HG03460 (cell line): ENCODE measurements around the gene USH2A.
A peak's percentile ranks its signal among the peaks of the same experiment; 100 is the strongest.

Experiments used
- ATAC-seq: cut with Tn5 transposase; IDR thresholded peaks from one replicate; pipeline ENCODE4 v1.9.1; 2021; ENCODE audit not compliant: unreplicated experiment

USH2A gene

GRCh38 chr1:215739025-215739424 is 684.2 kb downstream of the USH2A start:
- ATAC-seq, result no peak

- ATAC-seq, result no peak
Observed at GRCh38 chr1:215731699-215732098, 691.5 kb downstream of the USH2A start.

GRCh38 chr1:215730600-215730999 is 692.6 kb downstream of the USH2A start:
- ATAC-seq, result no peak

GRCh38 chr1:215728169-215728568 is 695.1 kb downstream of the USH2A start:
- ATAC-seq, result no peak

- ATAC-seq, result no peak
Observed at GRCh38 chr1:215720126-215720525, 703.1 kb downstream of the USH2A start.

- no peak for ATAC-seq
Observed at GRCh38 chr1:215719552-215719951, 703.7 kb downstream of the USH2A start.

- ATAC-seq, result no peak
Observed at GRCh38 chr1:215718575-215719287, 704.5 kb downstream of the USH2A start.

GRCh38 chr1:215717677-215718426 is 705.4 kb downstream of the USH2A start:
- ATAC-seq, result no peak

- no peak for ATAC-seq
Observed at GRCh38 chr1:215710899-215711225, 712.4 kb downstream of the USH2A start.

- peak; percentile 89 for ATAC-seq
Observed at GRCh38 chr1:215710036-215710898, 713.0 kb downstream of the USH2A start.

GRCh38 chr1:215704089-215704860 is 719.0 kb downstream of the USH2A start:
- ATAC-seq, result no peak

- no peak for ATAC-seq
Observed at GRCh38 chr1:215682232-215682631, 741.0 kb downstream of the USH2A start.

GRCh38 chr1:215681041-215681440 is 742.2 kb downstream of the USH2A start:
- ATAC-seq, result no peak

GRCh38 chr1:215679231-215679630 is 744.0 kb downstream of the USH2A start:
- ATAC-seq, result no peak

GRCh38 chr1:215677112-215677511 is 746.1 kb downstream of the USH2A start:
- no peak for ATAC-seq

GRCh38 chr1:215673943-215674342 is 749.3 kb downstream of the USH2A start:
- ATAC-seq, result no peak

- ATAC-seq, result no peak
Observed at GRCh38 chr1:215672482-215672881, 750.8 kb downstream of the USH2A start.

- no peak for ATAC-seq
Observed at GRCh38 chr1:215669806-215670491, 753.3 kb downstream of the USH2A start.

GRCh38 chr1:215667761-215668160 is 755.5 kb downstream of the USH2A start:
- no peak for ATAC-seq

GRCh38 chr1:215665215-215665614 is 758.0 kb downstream of the USH2A start:
- ATAC-seq, result no peak
